ENCODE results near the gene SLC38A11. TPM values are rescaled to one million over a fixed set of nuclear protein-coding genes. Genes with fewer than 3 reads are reported as not detected.
"Not testable (repeated sequence)": the region's sequence is repeated elsewhere in the genome, so short reads cannot be mapped to it uniquely, and the experiment has no call there.

The SLC38A11 gene
- total RNA-seq, 4 donors from 2014 or later, result 0.20 to 2.8 (median 0.78) TPM; not detected in 1

GRCh38 chr2:164993287-164994016 is 38.1 kb upstream of the SLC38A11 start:
- in situ Hi-C loops (cut with MboI; ENCODE audit: low sequenced_read_pairs in 4 of 4), result loop anchor here in 1 of 4 donors (25.0 kb wide), 1 partner anchor 294 kb away; no protein-coding TSS in a partner anchor
- DNase-seq (no peak), ATAC-seq (no peak)
- Histone ChIP-seq H3K36me3 (no peaks in the 10 kb centered on the region), H3K4me3 (no peak overlapping the region), H3K27ac (no peak overlapping the region), H3K27me3 (no peaks in the 10 kb centered on the region), H3K9me3 (no peaks in the 10 kb centered on the region), H3K4me1 (no peaks in the 10 kb centered on the region)
- intact Hi-C loops (cut with DNase I; ENCODE audit: low total_unique reads), result no loop called here
- TF ChIP-seq CTCF (IDR thresholded peaks at IDR 0.05 in 4 of 5, conservative IDR thresholded peaks at IDR 0.05 in 1 of 5) (no peak), POLR2A (IDR thresholded peaks at IDR 0.05) (no peak)

GRCh38 chr2:164992818-164993217 is 37.5 kb upstream of the SLC38A11 start:
- H3K27ac ChIP-seq, result no peak overlapping the region
- no peaks in the 10 kb centered on the region for H3K36me3 ChIP-seq
- H3K4me1 ChIP-seq, result no peaks in the 10 kb centered on the region
- DNase-seq (no peak), ATAC-seq (peak; percentile 50 to 66)
- H3K27me3 ChIP-seq, result no peaks in the 10 kb centered on the region
- TF ChIP-seq POLR2A (IDR thresholded peaks at IDR 0.05) (no peak), CTCF (IDR thresholded peaks at IDR 0.05 in 4 of 5, conservative IDR thresholded peaks at IDR 0.05 in 1 of 5) (peak; percentile 18 to 53 (median 33))
- H3K9me3 ChIP-seq, result no peaks in the 10 kb centered on the region
- in situ Hi-C loops (cut with MboI; ENCODE audit: low sequenced_read_pairs in 4 of 4) (loop anchor here in 1 of 4 donors (25.0 kb wide), 1 partner anchor 294 kb away; no protein-coding TSS in a partner anchor), intact Hi-C loops (cut with DNase I; ENCODE audit: low total_unique reads) (no loop called here)
- no peak overlapping the region for H3K4me3 ChIP-seq

GRCh38 chr2:164992093-164992454 is 36.7 kb upstream of the SLC38A11 start:
- H3K4me3 ChIP-seq; intact Hi-C loops (cut with DNase I; ENCODE audit: low total_unique reads); H3K9me3 ChIP-seq; H3K36me3 ChIP-seq; H3K4me1 ChIP-seq; ATAC-seq; H3K27me3 ChIP-seq; DNase-seq: not testable (repeated sequence)
- in situ Hi-C loops (cut with MboI; ENCODE audit: low sequenced_read_pairs in 4 of 4), result loop anchor here in 1 of 4 donors (25.0 kb wide), 1 partner anchor 295 kb away; no protein-coding TSS in a partner anchor
- H3K27ac ChIP-seq, result peak overlapping the region in 1 of 4 donors; percentile 4

- H3K4me1 ChIP-seq; intact Hi-C loops (cut with DNase I; ENCODE audit: low total_unique reads); H3K36me3 ChIP-seq; H3K27me3 ChIP-seq; H3K9me3 ChIP-seq; ATAC-seq; DNase-seq; H3K4me3 ChIP-seq: not testable (repeated sequence)
- peak overlapping the region in 1 of 4 donors; percentile 4 for H3K27ac ChIP-seq
- in situ Hi-C loops (cut with MboI; ENCODE audit: low sequenced_read_pairs in 4 of 4), result loop anchor here in 1 of 4 donors (25.0 kb wide), 1 partner anchor 296 kb away; no protein-coding TSS in a partner anchor
Observed at GRCh38 chr2:164991361-164992092, 36.2 kb upstream of the SLC38A11 start.

- H3K4me1 ChIP-seq; H3K27me3 ChIP-seq; intact Hi-C loops (cut with DNase I; ENCODE audit: low total_unique reads); H3K4me3 ChIP-seq; H3K9me3 ChIP-seq; ATAC-seq; H3K36me3 ChIP-seq; DNase-seq: not testable (repeated sequence)
- peak overlapping the region in 1 of 4 donors; percentile 38 for H3K27ac ChIP-seq
- in situ Hi-C loops (cut with MboI; ENCODE audit: low sequenced_read_pairs in 4 of 4), result loop anchor here in 1 of 4 donors (25.0 kb wide), 1 partner anchor 296 kb away; no protein-coding TSS in a partner anchor
Observed at GRCh38 chr2:164990953-164991352, 35.6 kb upstream of the SLC38A11 start.

GRCh38 chr2:164988805-164989204 is 33.5 kb upstream of the SLC38A11 start:
- H3K27me3 ChIP-seq; H3K36me3 ChIP-seq; H3K4me1 ChIP-seq; DNase-seq; ATAC-seq; H3K27ac ChIP-seq; H3K4me3 ChIP-seq; intact Hi-C loops (cut with DNase I; ENCODE audit: low total_unique reads); H3K9me3 ChIP-seq: not testable (repeated sequence)
- in situ Hi-C loops (cut with MboI; ENCODE audit: low sequenced_read_pairs in 4 of 4), result loop anchor here in 1 of 4 donors (25.0 kb wide), 1 partner anchor 298 kb away; no protein-coding TSS in a partner anchor

- in situ Hi-C loops (cut with MboI; ENCODE audit: low sequenced_read_pairs in 4 of 4), result loop anchor here in 1 of 4 donors (25.0 kb wide), 1 partner anchor 301 kb away; no protein-coding TSS in a partner anchor
Observed at GRCh38 chr2:164986027-164986426, 30.7 kb upstream of the SLC38A11 start.

More at GRCh38 chr2:164986027-164986426, 30.7 kb upstream of the SLC38A11 start:
- H3K4me1 ChIP-seq; H3K27me3 ChIP-seq; DNase-seq; H3K9me3 ChIP-seq; H3K4me3 ChIP-seq; H3K27ac ChIP-seq; intact Hi-C loops (cut with DNase I; ENCODE audit: low total_unique reads); H3K36me3 ChIP-seq; ATAC-seq: not testable (repeated sequence)
